NCI-H82 treated with DMSO at 0.1 percent for 48 hours (cell line): Measurements from ENCODE around the gene TMEM201.

ENCODE experiments used
- DNase-seq: peaks from one replicate; lab custom pipeline; 2025; ENCODE audit not compliant: unreplicated experiment; lab: John Stamatoyannopoulos, UW

TMEM201 gene

GRCh38 chr1:9599741-9600140, 11.0 kb downstream of the TMEM201 start:
- no peak for DNase-seq

- no peak for DNase-seq
Measured at GRCh38 chr1:9600861-9601834, 12.4 kb downstream of the TMEM201 start.

- DNase-seq: no peak
Measured at GRCh38 chr1:9601942-9602793, 13.5 kb downstream of the TMEM201 start.

- no peak for DNase-seq
Measured at GRCh38 chr1:9602794-9603167, 14.1 kb downstream of the TMEM201 start.

- DNase-seq: no peak
Measured at GRCh38 chr1:9603307-9603706, 14.6 kb downstream of the TMEM201 start.

- no peak for DNase-seq
Measured at GRCh38 chr1:9603766-9604753, 15.3 kb downstream of the TMEM201 start.

- DNase-seq: no peak
Measured at GRCh38 chr1:9604836-9605235, 16.1 kb downstream of the TMEM201 start.

- no peak for DNase-seq
Measured at GRCh38 chr1:9605946-9606455, 17.3 kb downstream of the TMEM201 start.

- no peak for DNase-seq
Measured at GRCh38 chr1:9606458-9606857, 17.7 kb downstream of the TMEM201 start.

GRCh38 chr1:9606948-9607347, 18.2 kb downstream of the TMEM201 start:
- DNase-seq: no peak

GRCh38 chr1:9607352-9607751, 18.6 kb downstream of the TMEM201 start:
- DNase-seq: no peak

GRCh38 chr1:9609998-9610397, 21.3 kb downstream of the TMEM201 start:
- DNase-seq: no peak

- no peak for DNase-seq
Measured at GRCh38 chr1:9610548-9610947, 21.8 kb downstream of the TMEM201 start.

- DNase-seq: no peak
Measured at GRCh38 chr1:9611716-9612115, 23.0 kb downstream of the TMEM201 start.

GRCh38 chr1:9612162-9612845, 23.6 kb downstream of the TMEM201 start:
- no peak for DNase-seq

- no peak for DNase-seq
Measured at GRCh38 chr1:9612871-9613624, 24.3 kb downstream of the TMEM201 start.

GRCh38 chr1:9613625-9614299, 25.1 kb downstream of the TMEM201 start:
- no peak for DNase-seq

- DNase-seq: no peak
Measured at GRCh38 chr1:9615316-9616063, 26.8 kb downstream of the TMEM201 start.
